Retinal pigment epithelial cell (primary cell): Measurements from ENCODE around the gene TXNRD1.
"Not testable (repeated sequence)": the region's sequence is repeated elsewhere in the genome, so short reads cannot be mapped to it uniquely, and the experiment has no call there.

ENCODE experiments used
- DNase-seq: peaks from one replicate; pipeline ENCODE4 v3.0.0-alpha.2; 2010; ENCODE audit warnings: low read depth
- H3K4me3 ChIP-seq: 2 replicates; pipeline ENCODE4 v1.5.1; 2011; ENCODE audit warnings: mild to moderate bottlenecking, low read length, control low read depth, moderate library complexity
- TF ChIP-seq, protein P1 (sequence below): conservative IDR thresholded peaks from 2 replicates; pipeline ENCODE4 v1.5.1; 2011; ENCODE audit warnings: low read depth, low read length, control low read depth, inconsistent platforms

Gene TXNRD1

DNA sequence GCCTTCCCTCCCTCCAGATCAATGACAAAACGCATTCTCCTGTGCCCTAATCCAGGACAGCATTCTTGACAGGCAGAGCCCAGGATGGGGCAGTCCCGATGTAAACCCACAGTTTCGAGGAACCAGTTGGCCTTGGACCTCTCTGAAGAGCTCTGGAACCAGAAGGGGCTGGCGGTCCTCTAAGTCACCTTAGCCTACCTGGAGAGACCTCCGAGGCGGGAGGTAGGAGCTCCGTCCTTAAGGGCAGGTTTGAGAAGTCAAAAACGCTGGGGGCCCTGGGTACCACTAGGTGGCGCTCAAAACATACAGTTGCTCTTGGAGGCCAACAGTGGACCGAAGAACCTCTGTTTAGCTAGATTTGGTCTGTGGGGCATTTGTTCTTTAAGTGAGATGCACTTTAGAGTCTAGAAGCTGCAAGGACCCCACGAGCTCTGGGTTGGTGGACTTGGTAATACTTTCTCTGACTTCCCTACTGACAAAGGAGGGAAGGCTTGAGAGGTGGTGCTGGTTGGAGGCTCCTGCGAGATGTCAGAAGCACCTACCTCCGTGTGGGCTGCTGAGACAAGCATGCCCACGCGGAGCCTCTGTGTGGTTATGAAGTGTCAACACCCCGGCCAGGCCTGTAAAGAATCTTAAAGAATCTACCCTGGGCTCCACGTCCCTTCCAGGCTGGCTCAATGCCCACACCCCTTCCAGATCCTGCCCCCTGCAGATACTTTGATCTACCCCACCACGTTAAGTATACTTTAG, 166.3 kb downstream of the TXNRD1 start:
- TF ChIP-seq, protein P1, sequence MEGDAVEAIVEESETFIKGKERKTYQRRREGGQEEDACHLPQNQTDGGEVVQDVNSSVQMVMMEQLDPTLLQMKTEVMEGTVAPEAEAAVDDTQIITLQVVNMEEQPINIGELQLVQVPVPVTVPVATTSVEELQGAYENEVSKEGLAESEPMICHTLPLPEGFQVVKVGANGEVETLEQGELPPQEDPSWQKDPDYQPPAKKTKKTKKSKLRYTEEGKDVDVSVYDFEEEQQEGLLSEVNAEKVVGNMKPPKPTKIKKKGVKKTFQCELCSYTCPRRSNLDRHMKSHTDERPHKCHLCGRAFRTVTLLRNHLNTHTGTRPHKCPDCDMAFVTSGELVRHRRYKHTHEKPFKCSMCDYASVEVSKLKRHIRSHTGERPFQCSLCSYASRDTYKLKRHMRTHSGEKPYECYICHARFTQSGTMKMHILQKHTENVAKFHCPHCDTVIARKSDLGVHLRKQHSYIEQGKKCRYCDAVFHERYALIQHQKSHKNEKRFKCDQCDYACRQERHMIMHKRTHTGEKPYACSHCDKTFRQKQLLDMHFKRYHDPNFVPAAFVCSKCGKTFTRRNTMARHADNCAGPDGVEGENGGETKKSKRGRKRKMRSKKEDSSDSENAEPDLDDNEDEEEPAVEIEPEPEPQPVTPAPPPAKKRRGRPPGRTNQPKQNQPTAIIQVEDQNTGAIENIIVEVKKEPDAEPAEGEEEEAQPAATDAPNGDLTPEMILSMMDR = peak; percentile 97
- H3K4me3 ChIP-seq = no peak overlapping the region
- DNase-seq = no peak

DNA sequence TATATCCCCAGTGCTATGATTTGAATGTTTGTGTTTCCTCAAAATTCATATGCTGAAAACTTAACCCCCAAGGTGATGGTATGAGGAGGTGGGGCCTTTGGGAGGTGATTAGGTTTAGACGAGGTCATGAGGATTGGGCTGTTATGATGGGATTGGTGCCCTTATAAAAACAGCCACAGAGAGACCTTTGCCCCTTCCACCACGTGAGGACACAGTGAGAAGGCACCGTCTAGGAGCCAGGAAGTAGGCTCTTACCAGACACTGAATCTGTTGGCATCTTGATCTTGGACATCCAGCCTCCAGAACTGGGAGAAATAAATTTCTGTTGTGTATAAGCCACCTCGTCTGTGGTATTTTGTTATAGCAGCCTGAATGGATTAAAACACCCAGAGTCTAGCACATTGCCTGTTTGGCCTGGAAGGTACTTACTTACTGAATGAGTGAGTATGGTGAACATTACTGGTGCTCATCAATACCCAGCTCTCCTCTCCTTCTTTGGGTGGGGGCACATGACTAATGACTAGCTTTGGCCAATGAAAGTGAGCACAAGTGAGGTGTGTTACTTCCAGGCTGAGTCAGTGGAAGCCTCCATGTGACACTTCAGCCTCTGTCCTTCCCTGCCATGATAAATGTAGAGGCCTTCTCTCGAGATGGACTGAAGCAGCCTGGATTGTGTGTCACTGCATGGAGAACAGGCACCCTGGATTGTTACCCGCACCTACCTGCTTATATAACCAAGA, 168.7 kb downstream of the TXNRD1 start:
- no peak for DNase-seq
- TF ChIP-seq, protein P1 = no peak
- H3K4me3 ChIP-seq = no peak overlapping the region

DNA sequence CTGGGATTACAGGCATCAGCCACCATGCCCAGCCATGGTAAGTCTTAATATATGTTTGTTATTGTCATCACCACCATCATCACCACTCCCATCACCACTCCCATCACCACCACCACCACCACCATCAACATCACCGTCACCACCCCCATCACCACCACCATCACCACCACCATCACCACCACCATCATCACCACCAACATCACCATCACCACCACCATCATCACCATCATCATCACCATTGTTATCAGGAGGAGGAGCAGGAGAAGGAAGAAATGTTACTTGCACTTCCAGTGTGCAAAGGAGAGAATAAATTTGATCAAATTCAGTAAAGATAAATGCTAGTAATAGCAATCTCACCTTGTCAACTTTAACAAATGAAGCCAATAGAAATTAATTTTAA, 169.9 kb downstream of the TXNRD1 start:
- TF ChIP-seq, protein P1 = no peak
- DNase-seq = no peak
- H3K4me3 ChIP-seq = no peak overlapping the region

DNA sequence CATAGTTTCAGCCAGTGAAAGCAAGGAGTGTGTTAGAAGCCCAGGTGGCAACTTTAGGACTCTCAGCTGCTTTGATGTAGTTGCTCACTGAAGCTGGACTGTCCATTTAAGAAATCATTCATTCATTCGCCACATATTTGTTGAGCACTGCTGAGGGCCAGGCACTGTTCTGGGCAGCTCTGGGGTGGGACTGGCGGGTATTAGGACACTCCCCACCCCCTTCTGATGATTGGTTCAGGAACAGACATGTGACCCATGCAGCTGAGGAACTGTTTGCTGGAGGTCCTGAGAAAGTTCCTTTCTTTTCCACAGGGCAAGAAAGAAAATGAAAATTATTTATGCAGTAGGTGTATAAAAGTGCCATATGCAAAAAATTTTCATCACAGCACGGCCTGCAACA, 170.9 kb downstream of the TXNRD1 start:
- TF ChIP-seq, protein P1 = no peak
- no peak for DNase-seq
- no peak overlapping the region for H3K4me3 ChIP-seq

DNA sequence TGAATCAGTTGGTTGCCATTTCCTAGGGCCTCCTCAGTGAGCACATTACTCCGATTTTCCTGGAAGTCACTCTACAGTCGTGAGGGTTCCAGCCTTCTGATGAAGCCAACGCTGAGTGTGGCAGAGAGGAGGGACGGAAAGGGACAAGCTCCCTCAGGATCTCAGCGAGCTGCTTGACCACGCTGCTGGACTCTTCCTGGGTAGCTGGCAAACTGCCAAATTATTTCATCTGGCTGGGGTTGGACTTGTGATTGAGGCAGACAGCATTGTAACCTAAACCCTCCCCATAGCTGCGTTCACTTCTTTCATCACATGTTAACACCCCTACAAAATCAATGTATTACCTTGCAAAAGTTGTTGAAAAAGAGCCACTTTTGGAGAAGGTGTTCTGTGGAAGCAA, 171.6 kb downstream of the TXNRD1 start:
- TF ChIP-seq, protein P1 = no peak
- no peak overlapping the region for H3K4me3 ChIP-seq
- peak; percentile 16 for DNase-seq

- not testable (repeated sequence) for DNase-seq, H3K4me3 ChIP-seq
Measured at GRCh38 chr12:104394086-104394485, 178.5 kb downstream of the TXNRD1 start.
